HepG2 (cell line): ENCODE measurements around the gene TPX2. TPM values are rescaled to one million over a fixed set of nuclear protein-coding genes. Genes with fewer than 3 reads are reported as not detected.
A peak's percentile ranks its signal among the peaks of the same experiment; 100 is the strongest.

Experiments
- ATF1 ChIP-seq: IDR thresholded peaks from 2 replicates; pipeline ENCODE4 v1.6.1; 2016; ENCODE audit warnings: mild to moderate bottlenecking, control low read depth
- BCL6 ChIP-seq: IDR thresholded peaks from 2 replicates; pipeline ENCODE4 v1.6.1; 2016; ENCODE audit warnings: missing genetic modification reagents, missing compliant biosample characterization
- DNMT1 ChIP-seq: sonication (generic); formaldehyde crosslinking; IDR thresholded peaks from 2 replicates; pipeline ENCODE4 v1.5.1; 2020; ENCODE audit warnings: mild to moderate bottlenecking, missing genetic modification reagents
- ELF3 ChIP-seq: IDR thresholded peaks from 2 replicates; pipeline ENCODE4 v1.6.1; 2016; ENCODE audit warnings: missing genetic modification reagents, missing compliant biosample characterization
- FOXA1 ChIP-seq, 2 experiments: fragments of 450-650 bp in 1 of 2; sonication (generic) in 1 of 2; formaldehyde crosslinking in 1 of 2; IDR thresholded peaks; 2 replicates each; pipeline versions ENCODE4 v1.4.0 to v1.6.1; 2016 to 2020; ENCODE audit warnings: missing genetic modification reagents in 1 of 2
- HOXA9 ChIP-seq: sonication (generic); formaldehyde crosslinking; IDR thresholded peaks from 2 replicates; pipeline ENCODE4 v1.8.1; 2022; ENCODE audit warnings: missing genetic modification reagents, mild to moderate bottlenecking, moderate library complexity, borderline replicate concordance
- KAT2B ChIP-seq: fragments of 150-350 bp; IDR thresholded peaks from 2 replicates; pipeline ENCODE4 v1.6.1; 2014; ENCODE audit warnings: low read depth, low read length, borderline replicate concordance
- KDM1A ChIP-seq: IDR thresholded peaks from 2 replicates; pipeline ENCODE4 v1.6.1; 2016; ENCODE audit warnings: missing compliant biosample characterization
- KLF9 ChIP-seq: IDR thresholded peaks from 2 replicates; pipeline ENCODE4 v1.6.1; 2016; ENCODE audit warnings: low read depth
- KMT2A ChIP-seq: sonication (generic); formaldehyde crosslinking; IDR thresholded peaks from 2 replicates; pipeline ENCODE4 v1.4.0; 2020; ENCODE audit warnings: missing genetic modification reagents
- MAFK ChIP-seq, 2 experiments: IDR thresholded peaks in 1 of 2; conservative IDR thresholded peaks in 1 of 2; 2 replicates each; pipeline ENCODE4 v1.6.1; 2011; ENCODE audit warnings: improper control_type of control experiment in 2 of 2, low read length in 2 of 2
- MIER3 ChIP-seq: IDR thresholded peaks from 2 replicates; pipeline ENCODE4 v1.6.1; 2016; ENCODE audit warnings: missing compliant biosample characterization, borderline replicate concordance
- MLLT10 ChIP-seq: sonication (generic); formaldehyde crosslinking; IDR thresholded peaks from 2 replicates; pipeline ENCODE4 v1.4.0; 2020; ENCODE audit warnings: missing genetic modification reagents
- MNT ChIP-seq: fragments of 450-650 bp; IDR thresholded peaks from 2 replicates; pipeline ENCODE4 v1.6.1; 2016
- RFX5 ChIP-seq: IDR thresholded peaks from 2 replicates; pipeline ENCODE4 v1.6.1; 2011; ENCODE audit warnings: low read depth, low read length, improper control_type of control experiment
- SMYD3 ChIP-seq: sonication (generic); formaldehyde crosslinking; IDR thresholded peaks from 2 replicates; pipeline ENCODE4 v1.8.1; 2023; ENCODE audit warnings: mild to moderate bottlenecking, missing genetic modification reagents
- SP5 ChIP-seq: IDR thresholded peaks from 2 replicates; pipeline ENCODE4 v1.6.1; 2016; ENCODE audit warnings: low read depth, borderline replicate concordance
- ZNF20 ChIP-seq: sonication (generic); formaldehyde crosslinking; IDR thresholded peaks from 2 replicates; pipeline ENCODE4 v1.4.0; 2020; ENCODE audit warnings: mild to moderate bottlenecking, moderate library complexity, missing genetic modification reagents
- ZNF317 ChIP-seq: sonication (generic); formaldehyde crosslinking; IDR thresholded peaks from 2 replicates; pipeline ENCODE4 v1.5.0; 2020; ENCODE audit warnings: mild to moderate bottlenecking, missing genetic modification reagents
- ZNF605 ChIP-seq: sonication (generic); formaldehyde crosslinking; IDR thresholded peaks from 2 replicates; pipeline ENCODE4 v1.8.0; 2022; ENCODE audit warnings: mild to moderate bottlenecking, missing genetic modification reagents
- ZNF670 ChIP-seq: sonication (generic); formaldehyde crosslinking; IDR thresholded peaks from 2 replicates; pipeline ENCODE4 v1.8.0; 2022; ENCODE audit warnings: mild to moderate bottlenecking, missing genetic modification reagents, borderline replicate concordance
- polyA plus RNA-seq, 8 experiments: library from polyadenylated mRNA; depleted of rRNA in 3 of 8; stranded (reverse) in 7 of 8; unstranded in 1 of 8; fragments of >200 nt; fragmentation: Illumina TruSeq in 4 of 8; extraction: Trizol in 4 of 8; gene quantifications; 2 replicates each; pipeline versions ENCODE4 v1.2.1 to v1.2.3, GENCODE V29; 2011 to 2016; ENCODE audit warnings: low read depth in 4 of 8, missing spikeins in 1 of 8, mixed read lengths in 1 of 8; ENCODE audit not compliant: insufficient read depth in 1 of 8
- total RNA-seq, 5 experiments: library from RNA; depleted of rRNA; stranded (reverse); fragments of >200 nt; fragmentation: Illumina TruSeq; extraction: Trizol; gene quantifications; 2 replicates each; pipeline ENCODE4 v1.2.3, GENCODE V29; 2016; ENCODE audit warnings: low read depth in 1 of 5
- TF ChIP-seq, protein P1 (sequence below): sonication (generic); formaldehyde crosslinking; IDR thresholded peaks from 2 replicates; pipeline ENCODE4 v1.9.0; 2021; ENCODE audit warnings: missing genetic modification reagents, mild to moderate bottlenecking, borderline replicate concordance
- TF ChIP-seq, protein P2 (sequence below): sonication (generic); formaldehyde crosslinking; conservative IDR thresholded peaks from 2 replicates; pipeline ENCODE4 v1.8.0; 2022; ENCODE audit warnings: mild to moderate bottlenecking, moderate library complexity, missing genetic modification reagents
- TF ChIP-seq, protein P3 (sequence below): sonication (generic); formaldehyde crosslinking; IDR thresholded peaks from 2 replicates; pipeline ENCODE4 v1.8.0; 2022; ENCODE audit warnings: mild to moderate bottlenecking, missing genetic modification reagents, borderline replicate concordance

The TPX2 gene
- total and polyA plus RNA-seq, 2 of the 13 experiments (the other 11 are each of a cell fraction or from before 2014, with no cell fraction given) = 34.3 to 124 TPM

- TF ChIP-seq MNT (no peak), MLLT10 (no peak), KMT2A (CRISPR knock-in tag) (peak; percentile 71), ELF3 (CRISPR knock-in tag) (peak; percentile 99), MIER3 (CRISPR knock-in tag) (peak; percentile 100), BCL6 (peak; percentile 98), SP5 (peak; percentile 88), ZNF20 (CRISPR knock-in tag) (0 out of 2 replicates have a peak, but pooled peaks have one; percentile 64), KAT2B (no peak; the same call in 1 of the 2 replicates), KDM1A (CRISPR knock-in tag) (peak; percentile 98), HOXA9 (CRISPR knock-in tag) (peak; percentile 74; the same call in 1 of the 2 replicates), FOXA1 (IDR thresholded peaks at IDR 0.05) (no peak), FOXA1 (CRISPR knock-in tag; IDR thresholded peaks at IDR 0.05) (peak; percentile 95), KLF9 (CRISPR knock-in tag) (peak; percentile 37; the same call in 1 of the 2 replicates), RFX5 (peak; percentile 26; the same call in 1 of the 2 replicates), ZNF605 (peak; percentile 94; the same call in 1 of the 2 replicates), ZNF670 (peak; percentile 89; the same call in 1 of the 2 replicates), ATF1 (CRISPR knock-in tag) (peak; percentile 79), SMYD3 (CRISPR knock-in tag) (peak; percentile 99), MAFK (conservative IDR thresholded peaks at IDR 0.05 in 1 of 2, IDR thresholded peaks at IDR 0.05 in 1 of 2; ENCODE audit: low read length in 2 of 2) (peak; percentile 18 to 39; a peak in 2 of 4 replicates), ZNF317 (peak; percentile 82), DNMT1 (CRISPR knock-in tag) (peak; percentile 97)
- TF ChIP-seq, protein P1, sequence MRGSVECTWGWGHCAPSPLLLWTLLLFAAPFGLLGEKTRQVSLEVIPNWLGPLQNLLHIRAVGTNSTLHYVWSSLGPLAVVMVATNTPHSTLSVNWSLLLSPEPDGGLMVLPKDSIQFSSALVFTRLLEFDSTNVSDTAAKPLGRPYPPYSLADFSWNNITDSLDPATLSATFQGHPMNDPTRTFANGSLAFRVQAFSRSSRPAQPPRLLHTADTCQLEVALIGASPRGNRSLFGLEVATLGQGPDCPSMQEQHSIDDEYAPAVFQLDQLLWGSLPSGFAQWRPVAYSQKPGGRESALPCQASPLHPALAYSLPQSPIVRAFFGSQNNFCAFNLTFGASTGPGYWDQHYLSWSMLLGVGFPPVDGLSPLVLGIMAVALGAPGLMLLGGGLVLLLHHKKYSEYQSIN (CRISPR knock-in tag) = no peak
- TF ChIP-seq, protein P2, sequence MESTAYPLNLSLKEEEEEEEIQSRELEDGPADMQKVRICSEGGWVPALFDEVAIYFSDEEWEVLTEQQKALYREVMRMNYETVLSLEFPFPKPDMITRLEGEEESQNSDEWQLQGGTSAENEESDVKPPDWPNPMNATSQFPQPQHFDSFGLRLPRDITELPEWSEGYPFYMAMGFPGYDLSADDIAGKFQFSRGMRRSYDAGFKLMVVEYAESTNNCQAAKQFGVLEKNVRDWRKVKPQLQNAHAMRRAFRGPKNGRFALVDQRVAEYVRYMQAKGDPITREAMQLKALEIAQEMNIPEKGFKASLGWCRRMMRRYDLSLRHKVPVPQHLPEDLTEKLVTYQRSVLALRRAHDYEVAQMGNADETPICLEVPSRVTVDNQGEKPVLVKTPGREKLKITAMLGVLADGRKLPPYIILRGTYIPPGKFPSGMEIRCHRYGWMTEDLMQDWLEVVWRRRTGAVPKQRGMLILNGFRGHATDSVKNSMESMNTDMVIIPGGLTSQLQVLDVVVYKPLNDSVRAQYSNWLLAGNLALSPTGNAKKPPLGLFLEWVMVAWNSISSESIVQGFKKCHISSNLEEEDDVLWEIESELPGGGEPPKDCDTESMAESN (CRISPR knock-in tag) = peak; percentile 98
- TF ChIP-seq, protein P3, sequence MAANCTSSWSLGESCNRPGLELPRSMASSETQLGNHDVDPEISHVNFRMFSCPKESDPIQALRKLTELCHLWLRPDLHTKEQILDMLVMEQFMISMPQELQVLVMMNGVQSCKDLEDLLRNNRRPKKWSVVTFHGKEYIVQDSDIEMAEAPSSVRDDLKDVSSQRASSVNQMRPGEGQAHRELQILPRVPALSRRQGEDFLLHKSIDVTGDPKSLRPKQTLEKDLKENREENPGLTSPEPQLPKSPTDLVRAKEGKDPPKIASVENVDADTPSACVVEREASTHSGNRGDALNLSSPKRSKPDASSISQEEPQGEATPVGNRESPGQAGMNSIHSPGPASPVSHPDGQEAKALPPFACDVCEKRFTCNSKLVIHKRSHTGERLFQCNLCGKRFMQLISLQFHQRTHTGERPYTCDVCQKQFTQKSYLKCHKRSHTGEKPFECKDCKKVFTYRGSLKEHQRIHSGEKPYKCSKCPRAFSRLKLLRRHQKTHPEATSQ (CRISPR knock-in tag) = peak; percentile 58; the same call in 1 of the 2 replicates
Measured at GRCh38 chr20:31695849-31696804, 43.0 kb upstream of the TPX2 start (continued).
